Osteocyte (in vitro differentiated cells): ENCODE measurements around the gene RHEBL1. TPM values are rescaled to one million over a fixed set of nuclear protein-coding genes. Genes with fewer than 3 reads are reported as not detected.

Experiments
- DNase-seq: peaks from one replicate; pipeline ENCODE4 v3.0.0; 2021; ENCODE audit warnings: mixed read lengths; ENCODE audit not compliant: unreplicated experiment; ENCODE audit errors: extremely low spot score
- H3K27ac Mint-ChIP-seq: one replicate; pipeline ENCODE4 v1.8.0; 2021; ENCODE audit warnings: mild to moderate bottlenecking, mixed read lengths; ENCODE audit not compliant: unreplicated experiment
- H3K27me3 Mint-ChIP-seq: one replicate; pipeline ENCODE4 v1.8.0; 2021; ENCODE audit warnings: mixed read lengths; ENCODE audit not compliant: unreplicated experiment
- H3K36me3 Mint-ChIP-seq: one replicate; pipeline ENCODE4 v1.8.0; 2021; ENCODE audit warnings: mixed read lengths; ENCODE audit not compliant: unreplicated experiment
- H3K4me1 Mint-ChIP-seq: one replicate; pipeline ENCODE4 v1.8.0; 2021; ENCODE audit warnings: mixed read lengths; ENCODE audit not compliant: unreplicated experiment
- H3K4me3 Mint-ChIP-seq: one replicate; pipeline ENCODE4 v1.8.0; 2021; ENCODE audit warnings: mild to moderate bottlenecking, moderate library complexity, mixed read lengths; ENCODE audit not compliant: unreplicated experiment
- H3K9me3 Mint-ChIP-seq: one replicate; pipeline ENCODE4 v1.8.0; 2021; ENCODE audit warnings: mixed read lengths; ENCODE audit not compliant: unreplicated experiment
- CTCF ChIP-seq: fragments of 200-600 bp; sonication (generic); IDR thresholded peaks from 2 replicates; pipeline ENCODE4 v1.5.0; 2021; ENCODE audit warnings: antibody characterized with exemption, mild to moderate bottlenecking, moderate library complexity
- total RNA-seq: library from RNA; stranded (reverse); gene quantifications from 2 replicates; pipeline ENCODE4 v1.2.1, GENCODE V29; 2021

Gene RHEBL1
- total RNA-seq, 1 donor from 2014 or later: 1.2 TPM

DNA sequence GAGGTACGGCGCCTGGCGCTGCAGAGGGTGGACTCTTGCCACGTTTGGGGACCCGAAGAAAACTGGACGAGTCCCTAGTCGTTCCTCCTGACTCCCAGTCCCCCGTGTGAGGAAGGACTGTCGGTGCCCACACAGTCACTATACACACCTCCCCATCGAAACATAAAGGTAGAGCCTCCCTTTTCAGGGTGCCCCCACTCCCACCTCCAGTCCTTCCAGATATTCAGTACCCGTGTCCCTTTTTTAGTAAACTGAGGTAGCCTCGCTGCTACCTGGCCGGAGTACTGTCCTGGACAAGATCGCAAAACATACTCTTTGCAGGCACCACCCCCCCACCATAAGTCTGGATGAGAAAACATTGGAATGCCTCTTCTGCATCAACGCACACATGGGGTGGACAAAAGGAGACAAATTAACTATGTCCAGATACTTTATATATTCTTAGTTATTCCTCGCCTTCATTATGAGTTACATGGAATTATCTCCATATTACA is 8.6 kb downstream of the RHEBL1 start:
- TF ChIP-seq CTCF: no peak
- H3K27me3 Mint-ChIP-seq: no peaks in the 10 kb centered on the region
- H3K27ac Mint-ChIP-seq: peak overlapping the region; percentile 99
- peaks cover 40% of the 10 kb centered on the region for H3K4me1 Mint-ChIP-seq
- H3K4me3 Mint-ChIP-seq: peak overlapping the region; percentile 93
- H3K9me3 Mint-ChIP-seq: no peaks in the 10 kb centered on the region
- no peaks in the 10 kb centered on the region for H3K36me3 Mint-ChIP-seq
- DNase-seq: no peak

GRCh38 chr12:49060237-49061156 is 9.3 kb downstream of the RHEBL1 start, which contains the start of gene KMT2D:
TSS of gene KMT2D (minus strand) at chr12:49060794. CDS start at chr12:49055324, 5,470 bp downstream.
- H3K4me3 Mint-ChIP-seq: peak within 1 kb of the TSS; percentile 93
- peaks cover 2% of the 10 kb centered on the region for H3K36me3 Mint-ChIP-seq
- H3K4me1 Mint-ChIP-seq: peaks cover 47% of the 10 kb centered on the region
- peak within 1 kb of the TSS; percentile 99 for H3K27ac Mint-ChIP-seq
- DNase-seq: peak; percentile 96
- peak; percentile 46 for TF ChIP-seq CTCF
- no peaks in the 10 kb centered on the region for H3K9me3 Mint-ChIP-seq
- H3K27me3 Mint-ChIP-seq: no peaks in the 10 kb centered on the region

- Mint-ChIP-seq H3K9me3 (no peaks in the 10 kb centered on the region), H3K27me3 (no peaks in the 10 kb centered on the region), H3K4me1 (peaks cover 54% of the 10 kb centered on the region), H3K27ac (peak overlapping the region; percentile 84), H3K36me3 (peaks cover 9% of the 10 kb centered on the region), H3K4me3 (peak overlapping the region; percentile 91)
- DNase-seq: no peak
- no peak for TF ChIP-seq CTCF
Measured at GRCh38 chr12:49059299-49060171, 10.2 kb downstream of the RHEBL1 start.

- no peak for DNase-seq
- Mint-ChIP-seq H3K27me3 (no peaks in the 10 kb centered on the region), H3K9me3 (no peaks in the 10 kb centered on the region), H3K36me3 (peaks cover 13% of the 10 kb centered on the region), H3K4me3 (peak overlapping the region; percentile 91), H3K27ac (peak overlapping the region; percentile 84), H3K4me1 (peaks cover 53% of the 10 kb centered on the region)
- TF ChIP-seq CTCF: no peak
Measured at GRCh38 chr12:49059045-49059298, 10.8 kb downstream of the RHEBL1 start.
